Measurements from ENCODE around the gene KIF14. TPM values are rescaled to one million over a fixed set of nuclear protein-coding genes. Genes with fewer than 3 reads are reported as not detected.
A peak's percentile ranks its signal among the peaks of the same experiment; 100 is the strongest.

KIF14 gene
- total RNA-seq, 2 experiments from 2014 or later, result 13.7 to 13.9 TPM

- no peak for ATAC-seq
- no peaks in the 10 kb centered on the region for H3K27me3 Mint-ChIP-seq
- ChIA-PET POLR2A (no interaction called here), CTCF (no interaction called here)
- no peak overlapping the region for H3K4me3 Mint-ChIP-seq
- H3K4me1 Mint-ChIP-seq (ENCODE audit: low read depth), result peaks cover 50% of the 10 kb centered on the region
- H3K36me3 Mint-ChIP-seq (ENCODE audit: low read depth), result peaks cover 35% of the 10 kb centered on the region
- no peak for TF ChIP-seq CTCF (IDR thresholded peaks at IDR 0.05)
- no peak overlapping the region for H3K27ac Mint-ChIP-seq
- DNase-seq, result no peak
- intact Hi-C loops (cut with micrococcal nuclease), result no loop called here
- H3K9me3 Mint-ChIP-seq, result no peaks in the 10 kb centered on the region
These were observed 45.3 kb upstream of the KIF14 start for GRCh38 chr1:200665861-200666260.

- DNase-seq, result no peak
- Mint-ChIP-seq H3K27ac (no peak overlapping the region), H3K4me1 (ENCODE audit: low read depth) (peaks cover 38% of the 10 kb centered on the region), H3K27me3 (no peaks in the 10 kb centered on the region), H3K4me3 (no peak overlapping the region), H3K9me3 (no peaks in the 10 kb centered on the region), H3K36me3 (ENCODE audit: low read depth) (peaks cover 50% of the 10 kb centered on the region)
- intact Hi-C loops (cut with micrococcal nuclease), result no loop called here
- ChIA-PET CTCF (interaction anchor here (1.5 to 1.7 kb wide), 2 partner anchors 9 to 12 kb away, joined by 3 to 4 read pairs; partner anchors contain the start of gene DDX59), POLR2A (interaction anchor here (3.3 kb wide), 1 partner anchor 9 kb away, joined by 14 read pairs; the partner anchor contains the start of gene DDX59)
- no peak for ATAC-seq
- no peak for TF ChIP-seq CTCF (IDR thresholded peaks at IDR 0.05)
These were observed 40.2 kb upstream of the KIF14 start for GRCh38 chr1:200660719-200661118.

GRCh38 chr1:200659269-200659668 lies 38.7 kb upstream of the KIF14 start:
- ATAC-seq (no peak), DNase-seq (no peak)
- TF ChIP-seq CTCF (IDR thresholded peaks at IDR 0.05), result no peak
- POLR2A ChIA-PET, result interaction anchor here (3.3 kb wide), 1 partner anchor 10 kb away, joined by 14 read pairs; the partner anchor contains the start of gene DDX59
- intact Hi-C loops (cut with micrococcal nuclease), result no loop called here
- Mint-ChIP-seq H3K36me3 (ENCODE audit: low read depth) (peaks cover 51% of the 10 kb centered on the region), H3K4me3 (no peak overlapping the region), H3K27me3 (no peaks in the 10 kb centered on the region), H3K27ac (peak overlapping the region; percentile 15), H3K4me1 (ENCODE audit: low read depth) (peaks cover 41% of the 10 kb centered on the region), H3K9me3 (no peaks in the 10 kb centered on the region)
- CTCF ChIA-PET, result interaction anchor here (1.1 to 1.6 kb wide), 3 partner anchors 10 to 37 kb away, joined by 3 to 8 read pairs (median 5); partner anchors contain the start of gene DDX59

- Mint-ChIP-seq H3K27ac (no peak overlapping the region), H3K27me3 (no peaks in the 10 kb centered on the region), H3K9me3 (no peaks in the 10 kb centered on the region), H3K4me3 (no peak overlapping the region), H3K4me1 (ENCODE audit: low read depth) (peaks cover 40% of the 10 kb centered on the region), H3K36me3 (ENCODE audit: low read depth) (peaks cover 50% of the 10 kb centered on the region)
- ChIA-PET POLR2A (interaction anchor here (3.3 kb wide), 1 partner anchor 11 kb away, joined by 14 read pairs; the partner anchor contains the start of gene DDX59), CTCF (interaction anchor here (1.1 to 1.6 kb wide), 2 partner anchors 11 to 36 kb away, joined by 5 to 8 read pairs; partner anchors contain the start of gene DDX59)
- DNase-seq (no peak), ATAC-seq (no peak)
- intact Hi-C loops (cut with micrococcal nuclease), result no loop called here
- TF ChIP-seq CTCF (IDR thresholded peaks at IDR 0.05), result no peak
These were observed 37.7 kb upstream of the KIF14 start for GRCh38 chr1:200658037-200658818.

- CTCF ChIA-PET, result no interaction called here
- Mint-ChIP-seq H3K27ac (no peak overlapping the region), H3K36me3 (ENCODE audit: low read depth) (peaks cover 37% of the 10 kb centered on the region), H3K27me3 (no peaks in the 10 kb centered on the region), H3K9me3 (no peaks in the 10 kb centered on the region), H3K4me1 (ENCODE audit: low read depth) (peaks cover 31% of the 10 kb centered on the region), H3K4me3 (no peak overlapping the region)
- intact Hi-C loops (cut with micrococcal nuclease), result no loop called here
- no peak for TF ChIP-seq CTCF (IDR thresholded peaks at IDR 0.05)
- DNase-seq, result no peak
- POLR2A ChIA-PET, result no interaction called here
- no peak for ATAC-seq
These were observed 34.1 kb upstream of the KIF14 start for GRCh38 chr1:200654660-200655059.
